GM10248 (cell line): ENCODE data around the gene SDC3.

Experiments used
- CTCF ChIA-PET: fragments of 300-600 bp; sonication (Branson Sonifier 250); formaldehyde crosslinking; extraction: SDS; loops from one replicate; lab custom pipeline; 2021; ENCODE audit warnings: antibody characterized with exemption; lab: Yijun Ruan, JAX
- POLR2A ChIA-PET: fragments of 350-650 bp; sonication (Branson Sonifier 250); formaldehyde crosslinking; extraction: SDS; loops from one replicate; lab custom pipeline; 2020; ENCODE audit warnings: antibody characterized with exemption; lab: Yijun Ruan, JAX
- DNase-seq: peaks from one replicate; pipeline ENCODE4 v3.0.0; 2012; ENCODE audit errors: extremely low spot score
- CTCF ChIP-seq: IDR thresholded peaks from 2 replicates; pipeline ENCODE4 v1.5.1; 2012; ENCODE audit warnings: mild to moderate bottlenecking, low read depth; ENCODE audit errors: extremely low read depth, missing control alignments, control extremely low read depth

The SDC3 gene

GRCh38 chr1:30912913-30913652 is 4.5 kb upstream of the SDC3 start:
- ChIA-PET CTCF (interaction anchor here (0.9 to 8.7 kb wide), 17 partner anchors 8 to 193 kb away, joined by 3 to 246 read pairs (median 7); no protein-coding TSS in a partner anchor), POLR2A (no interaction called here)
- TF ChIP-seq CTCF = no peak
- no peak for DNase-seq

GRCh38 chr1:30912224-30912623 is 3.7 kb upstream of the SDC3 start:
- no peak for DNase-seq
- CTCF ChIA-PET = interaction anchor here (0.8 to 8.7 kb wide), 24 partner anchors 9 to 193 kb away, joined by 3 to 246 read pairs (median 5); no protein-coding TSS in a partner anchor
- POLR2A ChIA-PET = no interaction called here
- TF ChIP-seq CTCF = no peak

- peak; percentile 78 for DNase-seq
- peak; percentile 74 for TF ChIP-seq CTCF
- ChIA-PET CTCF (interaction anchor here (0.6 to 8.7 kb wide), 40 partner anchors 8 to 192 kb away, joined by 3 to 246 read pairs (median 4); no protein-coding TSS in a partner anchor), POLR2A (no interaction called here)
Observed at GRCh38 chr1:30911059-30911954, 2.7 kb upstream of the SDC3 start.

- CTCF ChIA-PET = interaction anchor here (1.3 to 8.7 kb wide), 7 partner anchors 11 to 190 kb away, joined by 4 to 246 read pairs (median 21); no protein-coding TSS in a partner anchor
- no peak for DNase-seq
- POLR2A ChIA-PET = interaction anchor here (0.7 kb wide), 1 partner anchor 101 kb away, joined by 7 read pairs; no protein-coding TSS in a partner anchor
- no peak for TF ChIP-seq CTCF
Observed at GRCh38 chr1:30909365-30910068, 959 bp upstream of the SDC3 start.

- ChIA-PET CTCF (interaction anchor here (8.7 kb wide), 1 partner anchor 105 kb away, joined by 246 read pairs; no protein-coding TSS in a partner anchor), POLR2A (no interaction called here)
- no peak for TF ChIP-seq CTCF
- no peak for DNase-seq
Observed at GRCh38 chr1:30908316-30908695, 252 bp downstream of the SDC3 start.
